ENCODE results near the gene HSPA12A.

HSPA12A gene

DNA sequence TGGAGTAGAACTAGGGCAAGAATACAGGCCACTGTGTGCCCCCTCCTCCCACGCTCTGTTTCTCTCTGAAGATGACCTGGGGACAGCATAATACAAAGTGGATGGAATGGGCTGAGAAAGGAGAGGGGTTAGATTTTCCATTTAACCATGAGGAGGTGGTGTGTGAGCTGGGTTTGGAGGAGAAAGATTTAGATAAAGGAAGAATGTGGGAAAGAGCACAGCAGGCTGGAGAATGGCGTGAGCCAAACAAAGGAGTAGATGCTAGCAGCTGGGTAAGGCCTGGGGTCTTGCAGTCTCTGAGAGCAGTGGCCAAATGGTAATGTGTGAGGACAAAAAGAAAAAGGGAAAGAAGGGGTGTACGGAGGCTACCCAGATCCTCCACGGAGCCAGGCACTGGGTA lies 113.0 kb downstream of the HSPA12A start:
- DNase-seq (ENCODE audit: low spot score) = no peak

- DNase-seq (ENCODE audit: low spot score) = no peak
Observed at GRCh38 chr10:116627386-116627933, 114.9 kb downstream of the HSPA12A start.

DNA sequence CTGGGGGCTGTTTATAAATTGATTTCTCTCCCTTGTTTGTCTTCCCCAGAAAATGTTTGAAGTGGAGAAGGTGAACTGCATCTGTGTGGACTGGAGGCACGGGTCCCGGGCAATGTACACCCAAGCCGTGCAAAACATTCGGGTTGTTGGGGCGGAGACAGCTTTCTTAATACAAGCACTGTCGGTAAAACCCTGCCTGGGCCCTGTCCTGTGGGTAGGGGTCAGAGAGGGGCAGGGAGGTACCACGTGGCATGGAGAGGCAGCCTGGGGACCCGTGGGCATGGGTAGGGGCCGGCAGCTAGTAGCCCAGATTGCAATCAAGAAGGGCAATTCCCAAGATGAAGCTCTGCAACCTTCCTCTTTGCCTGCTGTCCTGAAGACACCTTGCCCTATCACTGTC lies 115.6 kb downstream of the HSPA12A start:
- DNase-seq (ENCODE audit: low spot score) = no peak

DNA sequence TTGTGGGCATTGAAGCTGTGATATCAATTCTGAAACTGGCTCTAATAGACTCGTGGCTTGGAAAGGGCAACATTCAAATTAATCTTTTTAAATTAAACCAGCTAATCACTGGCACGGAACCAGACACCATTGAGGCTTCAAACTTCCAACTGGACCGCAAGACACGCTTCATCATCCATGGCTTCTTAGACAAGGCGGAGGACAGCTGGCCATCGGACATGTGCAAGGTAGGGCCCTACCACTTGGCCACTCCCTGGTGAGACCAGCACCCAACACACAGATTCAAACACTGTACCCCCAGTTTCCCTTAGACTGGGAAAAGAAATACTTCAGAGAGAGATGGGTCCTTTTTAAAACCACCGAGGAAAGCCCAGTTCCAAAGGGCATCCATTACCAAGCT lies 116.5 kb downstream of the HSPA12A start:
- no peak for DNase-seq (ENCODE audit: low spot score)

DNA sequence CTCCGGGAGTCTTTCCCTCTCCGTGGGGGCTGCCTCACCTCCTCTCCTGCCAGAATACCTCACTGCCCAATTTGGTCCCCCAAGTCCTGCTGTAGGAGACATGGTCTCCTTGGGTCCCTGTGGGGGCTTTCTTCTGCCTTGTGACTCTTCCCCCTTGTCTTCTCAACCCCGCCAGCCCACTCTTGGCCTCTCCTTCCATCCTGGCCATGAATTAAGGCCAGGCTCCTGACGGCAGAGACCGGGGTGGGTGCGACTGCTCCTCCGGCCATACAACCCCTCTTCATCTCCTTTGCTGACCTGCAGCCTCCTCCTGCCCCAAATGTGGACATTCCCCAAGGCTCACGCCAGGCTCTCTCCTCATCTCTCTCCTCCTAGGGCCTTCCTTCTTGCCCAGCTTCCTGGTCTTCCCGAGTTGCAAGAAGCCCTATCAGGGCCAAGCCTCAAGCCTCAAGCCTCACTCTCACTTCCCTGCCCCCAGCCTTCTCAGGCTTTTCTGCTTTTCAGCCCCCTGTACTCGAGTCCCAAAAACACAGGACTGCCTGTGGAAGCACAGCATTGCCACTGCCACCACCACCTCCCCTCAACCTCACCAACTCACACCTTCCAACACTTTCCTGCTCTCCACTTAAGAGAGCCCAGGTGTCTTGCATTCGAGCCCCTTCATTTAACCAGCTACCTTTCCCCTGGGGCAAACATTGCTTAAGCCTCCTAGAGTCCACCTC lies 120.3 kb downstream of the HSPA12A start:
- no peak for DNase-seq (ENCODE audit: low spot score)

- no peak for DNase-seq (ENCODE audit: low spot score)
Observed at GRCh38 chr10:116621476-116621875, 120.9 kb downstream of the HSPA12A start.

Data from pons (tissue), 1 donor.